Pulmonary artery endothelial cell (primary cell): Measurements from ENCODE around the gene JAKMIP2. TPM values are rescaled to one million over a fixed set of nuclear protein-coding genes. Genes with fewer than 3 reads are reported as not detected.
"Not testable (repeated sequence)": the region's sequence is repeated elsewhere in the genome, so short reads cannot be mapped to it uniquely, and the experiment has no call there.

Experiments
- DNase-seq: peaks from one replicate; pipeline ENCODE4 v3.0.0-alpha.2; 2011; ENCODE audit warnings: low read depth, low spot score
- total RNA-seq: library from RNA; depleted of rRNA; stranded (reverse); fragments of >200 nt; gene quantifications from 2 replicates; pipeline ENCODE4 v1.2.3, GENCODE V29; 2014

Gene JAKMIP2
- total RNA-seq, 1 donor from 2014 or later = under 0.01 TPM

DNA sequence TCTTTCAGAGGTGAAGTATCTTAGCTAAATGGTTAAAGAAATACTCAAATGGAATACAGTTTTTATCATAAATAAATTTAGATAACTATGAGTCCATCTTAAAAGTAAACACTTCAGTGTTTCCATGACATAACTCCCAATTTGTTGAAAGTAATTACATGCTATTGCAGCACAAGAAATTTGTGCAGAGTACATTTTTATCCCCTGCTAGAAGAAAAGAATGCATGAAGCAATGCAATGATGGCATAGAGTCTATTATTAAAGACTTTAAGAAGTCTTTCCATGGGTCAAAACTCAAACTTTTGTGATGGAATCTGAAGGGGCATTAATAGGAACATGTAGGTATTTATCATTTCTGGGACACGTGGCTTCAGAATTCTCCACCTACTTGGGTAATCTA, 166.1 kb downstream of the JAKMIP2 start:
- no peak for DNase-seq

DNA sequence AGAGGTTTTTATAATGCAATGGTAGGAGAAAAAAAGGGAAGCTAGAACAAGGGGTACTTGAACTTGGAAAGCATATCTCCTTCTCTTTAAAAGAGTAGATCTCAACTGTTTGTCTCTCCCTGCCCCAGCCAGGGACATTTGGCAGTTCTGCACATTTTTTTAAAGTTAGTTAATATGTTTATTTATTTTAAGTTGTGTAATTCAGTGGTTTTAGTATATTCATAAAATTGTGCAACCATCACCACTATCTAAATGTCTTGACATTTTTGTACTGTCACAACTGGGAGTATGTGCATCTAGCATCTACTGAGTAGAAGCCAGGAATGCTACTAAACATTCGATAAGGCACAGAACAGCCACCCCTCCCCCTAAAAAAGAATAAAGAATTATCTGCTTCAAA, 169.2 kb downstream of the JAKMIP2 start:
- no peak for DNase-seq

DNA sequence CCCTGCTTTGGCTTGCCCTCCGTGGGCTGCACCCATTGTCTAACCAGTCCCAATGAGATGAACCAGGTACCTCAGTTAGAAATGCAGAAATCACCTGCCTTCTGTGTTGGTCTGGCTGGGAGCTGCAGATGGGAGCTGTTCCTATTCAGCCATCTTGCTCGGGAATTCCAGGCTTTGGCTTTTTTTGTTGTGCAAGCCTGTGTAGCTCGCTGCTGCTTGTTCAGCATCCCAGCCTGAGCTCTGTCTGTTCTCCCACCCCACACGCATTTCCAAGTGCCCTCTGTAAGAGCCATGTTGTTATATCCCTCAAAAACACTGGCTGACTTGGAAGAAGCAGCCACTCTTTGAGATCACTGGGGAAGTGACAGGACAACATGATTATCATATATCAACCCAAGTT, 171.0 kb downstream of the JAKMIP2 start:
- no peak for DNase-seq

DNA sequence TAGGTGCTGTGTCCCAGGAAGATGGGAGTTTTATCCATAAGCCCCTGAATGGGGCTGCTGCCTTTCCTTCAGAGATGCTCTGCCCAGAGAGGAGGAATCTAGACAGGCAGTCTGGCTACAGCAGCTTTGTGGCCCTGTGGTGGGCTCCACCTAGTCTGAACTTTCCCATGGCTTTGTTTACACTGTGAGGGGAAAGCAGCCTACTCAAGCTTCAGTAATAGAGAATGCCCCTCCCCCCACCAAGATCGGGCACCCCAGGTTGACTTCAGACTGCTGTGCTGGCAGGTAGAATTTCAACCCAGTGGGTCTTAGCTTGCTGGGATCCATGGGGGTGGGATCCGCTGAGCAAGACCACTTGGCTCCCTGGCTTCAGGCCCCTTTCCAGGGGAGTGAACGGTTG, 171.7 kb downstream of the JAKMIP2 start:
- DNase-seq = no peak

DNA sequence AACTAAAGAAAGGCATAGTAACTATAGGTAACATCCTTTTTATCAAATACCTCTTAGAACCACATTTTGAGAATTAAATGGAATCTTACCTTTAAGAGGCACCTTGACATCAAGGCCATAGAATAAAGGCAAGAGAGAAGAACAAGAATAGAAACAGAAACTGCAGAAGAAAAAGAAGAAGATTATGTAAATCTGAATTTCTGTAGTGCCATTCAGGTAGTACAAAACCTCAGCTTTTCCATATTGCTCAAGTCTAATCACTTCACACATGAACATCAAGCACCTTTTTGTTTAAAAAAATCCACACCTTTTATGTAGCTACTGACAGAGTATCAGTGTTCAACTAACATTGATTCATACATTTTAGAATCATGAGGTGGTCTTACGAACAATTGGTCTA, 180.9 kb downstream of the JAKMIP2 start:
- DNase-seq = no peak

DNA sequence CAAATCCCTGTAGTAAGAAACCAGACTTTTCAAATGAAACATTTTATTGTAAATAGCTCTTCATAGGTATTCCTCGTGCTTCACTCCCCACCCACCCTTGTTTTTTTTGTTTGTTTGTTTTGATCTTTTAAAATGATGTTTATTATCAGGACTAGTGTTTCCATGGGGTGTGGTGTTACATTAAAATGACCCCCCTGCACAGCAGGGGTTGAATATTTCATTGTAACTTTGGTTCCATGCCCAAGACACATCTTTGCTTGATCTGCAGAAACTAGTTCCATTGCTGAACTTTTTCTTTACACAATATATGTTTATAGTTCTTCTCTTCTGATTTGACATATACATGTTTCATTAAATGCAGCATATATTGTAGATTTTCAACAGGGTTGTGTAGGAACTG, 191.4 kb downstream of the JAKMIP2 start:
- DNase-seq = no peak

DNA sequence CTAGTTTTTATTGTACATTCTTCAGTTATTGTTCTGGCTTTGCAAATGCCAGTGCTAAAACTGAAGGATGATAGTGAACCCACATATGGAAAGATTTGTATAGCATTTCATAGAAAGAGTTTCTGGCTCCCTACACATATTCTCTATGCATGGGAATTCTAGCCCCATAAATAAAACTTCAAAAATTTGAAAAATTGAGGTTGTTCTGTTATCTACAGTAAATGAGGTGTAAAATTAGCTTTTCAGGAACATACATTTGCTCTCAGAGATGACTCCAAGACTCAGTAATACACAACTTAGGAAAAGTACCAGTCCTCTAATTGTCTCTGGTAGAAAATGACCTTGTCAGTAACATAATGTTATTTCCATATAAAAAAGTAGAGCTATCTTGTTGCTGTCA, 192.4 kb downstream of the JAKMIP2 start:
- no peak for DNase-seq

DNA sequence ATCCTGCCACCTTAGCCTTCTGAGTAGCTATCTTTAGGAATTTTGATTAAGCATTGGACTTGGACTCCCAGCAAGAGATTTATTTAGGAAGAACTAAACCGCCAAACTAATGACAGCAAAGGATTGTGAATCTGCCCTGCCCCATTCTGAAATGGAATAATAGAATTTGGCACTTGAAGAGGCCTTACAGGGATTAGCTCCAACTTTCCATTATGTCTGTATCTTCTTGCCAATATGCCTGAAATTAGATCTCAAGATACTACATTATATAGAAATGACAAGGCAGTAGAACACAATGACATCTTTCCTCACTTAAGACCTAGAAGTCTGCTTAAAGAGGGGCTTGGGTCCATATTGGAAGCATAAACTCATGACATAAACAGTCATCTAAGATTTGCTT, 195.7 kb downstream of the JAKMIP2 start:
- DNase-seq = no peak

DNA sequence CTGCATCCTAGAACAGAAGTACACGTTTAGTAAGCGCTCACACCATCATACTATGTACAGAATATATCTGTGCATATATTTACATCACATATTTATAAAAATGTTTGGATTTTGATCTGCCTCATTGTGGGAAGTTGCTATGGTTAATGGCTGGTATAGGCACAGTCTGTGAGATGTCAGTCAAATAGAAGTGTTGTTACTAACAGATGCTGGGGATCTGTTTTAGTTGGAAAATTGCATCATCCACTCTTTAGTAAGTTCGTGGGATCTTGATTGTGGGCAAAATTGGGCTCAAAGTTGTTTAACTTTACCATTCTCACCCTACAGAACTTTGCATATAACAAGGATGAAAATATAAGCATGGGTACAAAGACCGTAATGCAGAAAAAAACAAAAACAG, 196.3 kb downstream of the JAKMIP2 start:
- no peak for DNase-seq

DNA sequence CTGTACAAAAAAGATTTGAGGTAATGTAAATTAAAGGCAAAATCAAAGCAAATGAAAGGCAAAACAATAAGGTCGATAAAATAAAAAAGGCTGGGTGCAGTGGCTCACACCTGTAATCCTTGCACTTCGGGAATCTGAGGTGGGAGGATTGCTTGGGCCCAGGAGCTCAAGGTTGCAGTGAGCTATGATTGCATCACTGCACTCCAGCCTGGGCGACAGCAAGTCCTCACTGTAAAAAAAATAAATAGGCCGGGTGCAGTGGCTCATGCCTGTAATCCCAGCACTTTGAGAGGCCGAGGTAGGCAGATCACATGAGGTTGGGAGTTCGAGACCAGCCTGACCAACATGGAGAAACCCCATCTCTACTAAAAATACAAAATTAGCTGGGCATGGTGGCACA, 200.3 kb downstream of the JAKMIP2 start:
- DNase-seq = not testable (repeated sequence)

DNA sequence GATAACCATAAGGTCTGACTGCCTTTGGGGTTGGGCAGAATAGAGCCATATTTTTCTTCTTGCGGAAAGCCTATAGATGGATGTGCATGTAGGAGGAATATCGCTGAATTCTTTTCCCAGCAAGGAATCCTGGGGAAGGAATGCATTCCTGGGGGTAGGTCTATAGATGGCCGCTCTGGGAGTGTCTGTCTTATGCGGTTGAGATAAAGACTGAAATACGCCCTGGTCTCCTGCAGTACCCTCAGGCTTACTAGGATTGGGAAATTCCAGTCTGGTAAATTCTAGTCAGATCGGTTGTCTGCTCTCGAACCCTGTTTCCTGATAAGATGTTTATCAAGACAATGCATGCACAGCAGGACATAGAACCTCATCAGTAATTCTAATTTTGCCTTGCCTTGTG, 202.1 kb downstream of the JAKMIP2 start:
- not testable (repeated sequence) for DNase-seq

DNA sequence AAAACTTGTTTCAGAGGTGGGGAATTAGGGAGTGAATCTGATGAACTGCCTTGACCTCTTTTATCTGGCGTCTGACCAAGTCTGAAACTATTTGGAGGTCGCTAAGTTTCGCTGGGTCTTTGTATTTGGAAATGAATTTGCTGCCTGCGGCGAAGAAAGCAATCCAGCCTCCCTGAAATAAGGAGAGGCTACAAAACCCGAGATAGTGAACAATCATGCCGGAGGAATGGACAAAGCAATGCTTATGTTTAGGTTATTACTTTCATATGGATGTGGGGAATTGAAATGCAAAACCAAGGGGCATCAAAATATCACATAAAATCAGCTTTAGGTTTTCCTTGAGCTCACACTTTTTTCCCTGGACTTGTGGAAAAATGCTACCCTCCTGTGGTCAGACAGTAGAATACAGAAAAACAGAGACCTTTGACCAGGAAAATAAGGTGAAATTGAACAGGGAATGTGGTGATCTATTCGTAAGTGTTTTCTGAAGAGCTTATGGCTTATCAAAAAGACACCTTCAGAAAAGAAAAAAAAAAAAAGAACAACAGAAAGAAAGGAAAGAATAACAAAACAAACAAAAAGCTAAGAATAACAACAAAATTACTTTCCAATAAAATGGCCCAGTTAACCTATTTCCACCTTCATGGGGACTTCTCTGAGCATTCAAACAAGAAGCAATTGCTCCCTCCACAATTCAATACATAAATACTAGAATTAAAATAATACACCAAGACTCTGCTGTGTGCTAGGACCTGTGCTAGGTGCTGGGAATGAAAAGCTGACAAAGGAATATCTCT, 204.1 kb downstream of the JAKMIP2 start:
- DNase-seq = no peak

DNA sequence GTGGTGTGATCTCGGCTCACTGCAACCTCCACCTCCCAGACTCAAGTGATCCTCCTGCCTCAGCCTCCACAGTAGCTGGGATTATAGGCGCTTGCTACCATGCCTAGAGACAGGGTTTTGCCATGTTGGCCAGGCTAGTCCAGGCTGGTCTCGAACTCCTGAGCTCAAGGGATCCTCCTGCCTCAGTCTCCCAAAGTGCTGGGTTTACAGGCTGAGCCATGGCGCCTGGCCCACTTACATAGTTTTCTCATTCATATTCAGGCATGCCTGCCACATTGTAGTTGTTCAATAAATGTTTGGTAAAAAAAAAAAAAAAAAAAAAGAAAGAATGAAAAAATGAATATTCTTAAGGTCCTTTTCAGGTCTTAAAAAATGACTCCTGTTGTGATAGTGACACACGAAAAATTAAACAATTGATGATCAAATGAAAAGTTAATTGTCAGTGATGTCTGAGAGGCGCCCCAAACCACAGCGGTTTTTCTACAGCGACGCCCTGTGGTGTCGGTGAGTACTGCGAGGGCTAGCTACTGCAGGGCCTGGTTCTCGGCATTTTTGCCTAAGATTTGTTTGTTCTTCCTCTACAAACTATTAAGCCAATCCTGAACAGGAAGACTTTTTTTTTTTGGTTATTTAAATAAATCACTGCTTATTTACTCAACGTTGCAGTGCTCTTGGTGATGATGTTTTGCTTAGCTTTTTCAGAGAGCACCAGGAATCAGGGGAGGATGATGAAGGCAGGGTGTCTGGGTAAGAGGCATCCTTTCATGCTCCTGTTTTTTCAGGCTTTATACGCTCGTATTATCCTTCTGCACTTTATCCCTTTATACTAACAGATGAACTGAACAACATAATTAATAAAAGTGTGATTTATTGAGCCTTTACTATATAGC, 205.6 kb downstream of the JAKMIP2 start:
- no peak for DNase-seq

DNA sequence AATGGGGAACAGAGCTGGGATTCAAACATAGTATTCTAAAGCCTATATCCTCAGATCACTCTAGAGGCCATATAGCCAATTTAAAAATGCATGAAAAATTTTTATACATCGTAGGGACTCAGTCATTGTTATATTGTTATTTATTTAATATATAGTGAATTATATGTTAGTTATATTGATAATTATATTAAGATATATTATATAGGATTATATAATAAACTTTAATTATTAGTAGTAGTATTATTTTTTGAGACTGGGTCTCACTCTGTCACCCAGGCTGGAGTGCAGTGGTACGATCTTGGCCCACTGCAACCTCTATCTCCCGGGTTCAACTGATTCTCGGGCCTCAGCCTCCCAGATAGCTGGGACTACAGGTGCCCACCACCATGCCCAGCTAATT, 206.9 kb downstream of the JAKMIP2 start:
- no peak for DNase-seq

DNA sequence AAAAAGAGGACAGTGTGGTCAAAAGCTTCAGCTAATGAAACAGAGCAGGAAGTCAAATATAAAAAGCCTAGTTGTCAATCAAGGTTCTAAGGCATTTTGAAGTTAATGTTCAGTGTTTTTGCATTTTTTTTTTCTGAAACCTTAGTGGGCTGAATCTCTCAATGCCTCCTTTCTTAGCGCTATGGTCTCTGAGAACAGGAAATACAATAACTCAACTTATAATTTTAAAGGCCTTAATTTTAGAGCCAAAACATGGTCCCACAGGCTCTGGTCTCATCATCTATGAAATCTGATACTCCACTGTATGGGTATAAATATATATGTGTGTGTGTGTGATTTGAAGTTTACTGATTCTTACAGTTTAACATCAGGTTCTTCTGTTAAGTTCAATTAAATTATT, 209.3 kb downstream of the JAKMIP2 start:
- no peak for DNase-seq

DNA sequence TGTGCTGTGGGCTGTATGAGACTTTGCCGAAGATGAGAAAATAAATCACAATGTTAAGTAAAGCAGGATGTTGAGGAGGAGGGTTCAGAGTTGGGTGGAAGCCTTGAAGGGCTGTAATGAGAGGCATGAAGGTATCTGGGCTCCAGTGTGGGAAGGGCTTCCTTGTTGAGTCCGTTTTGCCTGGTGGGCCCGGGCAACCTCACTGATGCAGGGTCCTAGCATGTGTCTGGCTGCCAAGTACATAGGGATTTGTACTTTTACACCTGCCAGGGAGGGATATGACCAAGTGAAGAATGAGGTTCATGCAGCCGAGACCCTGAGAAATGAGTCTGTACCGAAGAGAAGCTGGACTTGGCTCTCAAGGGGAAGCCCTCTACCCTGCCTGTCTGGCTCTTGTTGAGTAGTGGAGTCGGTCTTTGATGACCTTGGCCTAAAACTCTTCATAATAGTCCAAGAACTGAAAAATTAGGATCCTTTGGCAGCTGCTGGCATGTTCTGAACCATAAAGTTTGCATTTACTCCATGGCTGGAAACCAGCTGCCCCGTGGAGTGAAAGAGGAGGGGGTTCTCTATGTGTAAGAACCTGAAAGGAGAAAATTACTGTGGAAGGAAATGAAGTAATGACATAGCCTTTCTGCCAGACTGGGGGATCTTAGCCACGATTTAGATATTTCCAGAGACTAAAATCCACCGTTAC, 213.7 kb downstream of the JAKMIP2 start:
- DNase-seq = no peak

DNA sequence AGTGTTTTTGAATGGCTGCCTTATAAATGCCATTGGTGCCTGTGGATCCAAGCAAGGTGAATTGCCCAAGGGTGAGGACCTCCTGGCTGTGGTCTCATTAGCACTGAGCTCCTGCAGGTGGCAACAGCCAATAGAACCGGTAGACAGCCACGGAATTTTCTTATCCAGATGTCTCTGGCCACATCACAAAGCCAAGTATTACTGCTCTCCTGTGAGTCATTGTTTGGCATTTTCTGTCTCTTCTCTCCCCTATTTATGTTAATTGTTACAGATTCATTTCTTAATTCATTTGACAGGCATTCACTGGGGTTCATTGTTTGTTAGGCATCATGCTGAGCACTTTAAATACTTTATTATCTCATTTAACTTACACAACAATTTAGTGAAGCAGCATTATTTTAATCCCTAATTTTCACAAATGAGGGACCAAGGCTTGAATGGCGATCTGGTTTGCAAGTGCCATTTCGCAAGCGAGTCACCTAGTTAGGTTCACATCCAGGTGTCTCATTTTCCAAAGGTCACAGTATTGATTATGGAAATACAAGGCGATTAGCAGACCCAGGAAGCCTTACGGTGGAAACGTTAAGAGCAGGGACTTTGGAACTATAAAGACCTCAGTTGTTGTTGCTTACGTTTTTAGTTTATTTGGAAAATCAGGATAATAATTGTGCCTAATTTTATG, 214.5 kb downstream of the JAKMIP2 start:
- DNase-seq = no peak

DNA sequence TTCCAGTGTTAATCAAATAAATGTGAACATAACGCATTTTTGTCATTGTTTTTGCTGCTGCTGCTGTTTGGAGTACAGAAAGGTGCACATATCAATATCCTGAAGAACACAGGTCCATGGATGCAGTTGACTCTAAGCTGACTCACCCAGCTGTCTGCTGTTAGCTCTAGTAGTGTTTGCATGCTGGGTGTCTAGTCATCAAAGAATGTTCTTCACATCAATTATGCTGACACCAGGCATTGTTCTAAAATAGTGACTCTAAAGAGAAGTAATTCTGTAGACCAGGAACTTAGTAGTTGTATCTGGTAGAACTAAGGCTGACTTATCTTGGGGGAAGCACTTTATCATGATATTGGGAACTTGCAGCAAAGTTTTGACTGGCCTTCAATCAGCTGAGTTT, 217.0 kb downstream of the JAKMIP2 start:
- DNase-seq = no peak

DNA sequence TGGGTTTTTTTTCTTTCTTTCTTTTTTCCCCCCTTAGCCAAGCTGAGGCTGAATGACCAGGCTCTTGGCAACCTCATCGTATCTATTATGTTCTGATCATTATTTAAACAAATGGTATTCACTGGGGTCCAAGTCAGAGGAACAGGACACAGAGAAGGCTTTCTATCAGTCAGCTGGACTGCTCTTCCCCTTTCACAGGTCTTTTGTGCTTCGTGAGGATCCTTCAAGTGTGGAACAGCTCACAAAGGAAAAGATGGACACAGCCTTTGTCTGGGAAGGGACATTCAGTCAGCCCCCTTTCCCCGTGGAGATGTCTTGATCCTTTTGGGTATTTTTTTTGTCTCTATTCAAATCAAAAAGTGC, 218.4 kb downstream of the JAKMIP2 start:
- no peak for DNase-seq

DNA sequence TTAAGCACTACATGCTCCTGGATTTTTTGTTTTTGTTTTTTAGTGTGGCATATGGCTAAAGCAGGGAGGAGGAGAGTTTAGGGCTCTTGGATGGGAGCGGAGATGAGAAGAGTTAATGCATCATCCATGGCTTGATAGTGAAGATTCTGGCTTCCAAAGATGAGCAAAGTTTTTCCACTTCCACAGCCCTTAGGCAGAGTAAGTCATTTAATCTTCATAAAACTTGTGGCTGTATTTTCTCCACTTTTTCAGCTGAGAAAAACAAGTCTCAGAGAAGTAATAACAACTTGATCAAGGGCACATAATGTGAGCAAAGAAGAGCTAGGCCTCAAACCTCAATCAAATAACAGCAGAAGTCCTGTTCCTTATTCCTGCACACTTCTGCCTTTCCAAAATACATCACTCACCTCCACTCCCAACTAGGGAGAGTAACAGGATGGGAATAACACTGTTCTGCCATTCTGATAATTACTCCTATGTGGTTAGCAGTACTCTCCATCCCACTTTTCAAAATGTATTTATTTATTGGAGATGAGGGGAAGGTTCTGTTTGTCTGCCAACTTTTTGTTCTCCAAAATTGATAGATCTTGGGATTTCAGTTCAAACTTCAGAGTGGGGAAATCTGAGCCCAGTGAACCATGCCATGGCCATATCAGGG, 218.9 kb downstream of the JAKMIP2 start:
- no peak for DNase-seq

DNA sequence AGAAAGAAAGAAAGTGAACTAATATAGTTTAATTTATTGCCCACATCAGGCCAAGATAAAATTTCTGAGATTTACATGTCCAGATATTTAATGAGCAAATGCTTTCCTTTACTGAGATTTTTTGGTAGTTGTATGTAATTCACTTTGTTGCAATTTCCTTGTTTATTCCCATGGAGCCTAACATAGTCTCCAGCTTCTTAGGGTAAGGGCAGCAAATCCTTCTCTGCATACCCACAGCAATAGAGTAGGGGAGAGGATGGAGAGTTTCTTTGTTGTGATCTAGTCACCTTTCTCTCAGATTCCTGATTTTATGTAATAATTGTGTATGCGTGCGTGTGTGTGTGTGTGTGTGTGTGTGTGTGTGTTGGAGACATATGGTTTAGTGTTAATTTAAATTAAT, 221.1 kb downstream of the JAKMIP2 start:
- DNase-seq = no peak
